Endothelial cell (in vitro differentiated cells): Measurements from ENCODE around the gene MCAT. TPM values are rescaled to one million over a fixed set of nuclear protein-coding genes. Genes with fewer than 3 reads are reported as not detected.

ENCODE experiments used
- DNase-seq: peaks from one replicate; pipeline ENCODE4 v3.0.0; 2021; ENCODE audit warnings: low spot score
- H3K27ac Mint-ChIP-seq: one replicate; pipeline ENCODE4 v1.8.0; 2021; ENCODE audit warnings: mixed read lengths, inconsistent platforms; ENCODE audit not compliant: unreplicated experiment
- H3K27me3 Mint-ChIP-seq: one replicate; pipeline ENCODE4 v1.8.0; 2021; ENCODE audit warnings: mild to moderate bottlenecking, moderate library complexity, mixed read lengths, inconsistent platforms; ENCODE audit not compliant: unreplicated experiment
- H3K36me3 Mint-ChIP-seq: one replicate; pipeline ENCODE4 v1.8.0; 2021; ENCODE audit warnings: mild to moderate bottlenecking, low read depth, mixed read lengths, inconsistent platforms; ENCODE audit not compliant: unreplicated experiment
- H3K4me1 Mint-ChIP-seq: one replicate; pipeline ENCODE4 v1.8.0; 2021; ENCODE audit warnings: mild to moderate bottlenecking, mixed read lengths, inconsistent platforms; ENCODE audit not compliant: unreplicated experiment
- H3K4me3 Mint-ChIP-seq: one replicate; pipeline ENCODE4 v1.8.0; 2021; ENCODE audit warnings: mild to moderate bottlenecking, mixed read lengths, inconsistent platforms; ENCODE audit not compliant: unreplicated experiment
- H3K9me3 Mint-ChIP-seq: one replicate; pipeline ENCODE4 v1.8.0; 2021; ENCODE audit warnings: mixed read lengths, inconsistent platforms; ENCODE audit not compliant: unreplicated experiment
- total RNA-seq: library from RNA; stranded (reverse); fragmentation: NEBNext Ultra II Directional; extraction: Animal tissue kit (Norgen Biotek cat#: 25700); gene quantifications from one replicate; pipeline ENCODE4 v1.2.1, GENCODE V29; 2021; ENCODE audit not compliant: unreplicated experiment
- TF ChIP-seq, protein P1 (sequence below): fragments of 200-600 bp; sonication (generic); IDR thresholded peaks from one replicate; pipeline ENCODE4 v1.5.0; 2021; ENCODE audit warnings: antibody characterized with exemption; ENCODE audit not compliant: unreplicated experiment

MCAT gene
- total RNA-seq, 1 donor from 2014 or later = 10.3 TPM

DNA sequence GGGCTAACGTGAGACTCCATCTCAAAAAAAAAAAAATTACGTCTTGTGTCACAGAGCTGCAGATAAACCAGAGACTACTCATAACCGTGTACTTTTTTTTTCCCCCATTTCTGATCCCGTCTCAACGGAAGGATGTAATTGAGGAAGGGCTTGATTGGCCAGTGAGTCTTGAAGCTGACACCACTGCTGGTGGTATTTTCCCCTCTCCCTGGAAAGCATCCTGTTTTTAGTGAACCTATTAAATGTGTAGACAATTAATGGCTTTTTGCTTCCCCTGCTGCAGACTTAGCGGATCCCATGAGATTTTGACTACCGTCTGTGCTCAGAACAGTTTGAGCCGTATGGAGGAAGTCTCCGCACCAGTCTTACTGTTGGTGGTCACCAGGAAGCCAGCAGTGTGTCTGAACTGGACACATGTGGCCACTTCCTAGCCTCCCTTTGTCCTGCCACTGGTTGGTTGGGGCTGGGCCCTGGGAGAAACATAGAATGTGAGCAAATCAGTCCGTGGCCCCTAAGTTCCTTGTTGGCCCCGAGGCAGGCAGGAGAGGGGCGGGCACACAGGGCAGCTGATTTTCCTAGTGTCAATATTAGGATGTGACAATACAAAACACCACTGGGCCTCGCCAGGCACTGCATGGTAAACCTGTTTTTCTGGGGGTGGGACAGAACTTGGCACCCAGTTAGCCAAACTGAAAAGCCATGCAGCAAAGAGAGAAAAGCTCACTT, 29.5 kb downstream of the MCAT start:
- no peak overlapping the region for H3K27ac Mint-ChIP-seq
- no peak for DNase-seq
- no peaks in the 10 kb centered on the region for H3K9me3 Mint-ChIP-seq
- H3K4me1 Mint-ChIP-seq = peaks cover 11% of the 10 kb centered on the region
- TF ChIP-seq, protein P1, sequence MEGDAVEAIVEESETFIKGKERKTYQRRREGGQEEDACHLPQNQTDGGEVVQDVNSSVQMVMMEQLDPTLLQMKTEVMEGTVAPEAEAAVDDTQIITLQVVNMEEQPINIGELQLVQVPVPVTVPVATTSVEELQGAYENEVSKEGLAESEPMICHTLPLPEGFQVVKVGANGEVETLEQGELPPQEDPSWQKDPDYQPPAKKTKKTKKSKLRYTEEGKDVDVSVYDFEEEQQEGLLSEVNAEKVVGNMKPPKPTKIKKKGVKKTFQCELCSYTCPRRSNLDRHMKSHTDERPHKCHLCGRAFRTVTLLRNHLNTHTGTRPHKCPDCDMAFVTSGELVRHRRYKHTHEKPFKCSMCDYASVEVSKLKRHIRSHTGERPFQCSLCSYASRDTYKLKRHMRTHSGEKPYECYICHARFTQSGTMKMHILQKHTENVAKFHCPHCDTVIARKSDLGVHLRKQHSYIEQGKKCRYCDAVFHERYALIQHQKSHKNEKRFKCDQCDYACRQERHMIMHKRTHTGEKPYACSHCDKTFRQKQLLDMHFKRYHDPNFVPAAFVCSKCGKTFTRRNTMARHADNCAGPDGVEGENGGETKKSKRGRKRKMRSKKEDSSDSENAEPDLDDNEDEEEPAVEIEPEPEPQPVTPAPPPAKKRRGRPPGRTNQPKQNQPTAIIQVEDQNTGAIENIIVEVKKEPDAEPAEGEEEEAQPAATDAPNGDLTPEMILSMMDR = no peak
- H3K36me3 Mint-ChIP-seq = no peaks in the 10 kb centered on the region
- H3K4me3 Mint-ChIP-seq = no peak overlapping the region
- H3K27me3 Mint-ChIP-seq = peaks cover 12% of the 10 kb centered on the region

- H3K4me3 Mint-ChIP-seq = peak overlapping the region; percentile 34
- TF ChIP-seq, protein P1 = no peak
- no peaks in the 10 kb centered on the region for H3K9me3 Mint-ChIP-seq
- H3K4me1 Mint-ChIP-seq = peaks cover 11% of the 10 kb centered on the region
- H3K36me3 Mint-ChIP-seq = no peaks in the 10 kb centered on the region
- H3K27ac Mint-ChIP-seq = no peak overlapping the region
- H3K27me3 Mint-ChIP-seq = peaks cover 15% of the 10 kb centered on the region
- no peak for DNase-seq
These were observed 32.1 kb downstream of the MCAT start for GRCh38 chr22:43110927-43111623.

DNA sequence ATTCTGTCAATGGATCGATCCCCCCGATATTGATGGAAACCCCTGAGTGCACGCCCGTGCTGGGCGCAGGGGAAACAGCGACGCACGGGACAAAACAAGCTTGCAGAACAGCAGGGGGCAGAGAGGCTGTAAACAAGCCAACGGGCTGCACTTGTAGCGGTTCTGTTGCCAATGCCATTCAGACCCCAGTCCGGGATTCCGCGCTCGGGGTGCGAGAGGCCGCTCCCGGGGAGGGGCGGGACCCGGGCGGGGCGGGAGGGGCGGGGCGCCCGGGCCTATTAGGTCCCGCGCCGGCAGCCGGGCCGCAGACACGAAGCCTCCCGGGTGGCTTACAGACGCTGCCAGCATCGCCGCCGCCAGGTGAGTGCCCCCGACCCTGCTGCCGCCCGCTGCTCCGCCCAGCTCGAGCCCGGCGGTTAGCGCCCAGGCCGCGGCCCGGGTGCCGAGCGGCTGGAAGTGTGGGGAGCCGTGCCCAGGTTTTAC, 32.7 kb downstream of the MCAT start, which contains the start of gene BIK:
Gene BIK (plus strand): TSS at position 307 of the 483 bp plus-strand sequence. CDS start 13,273 bp downstream, outside the sequence.
- no peaks in the 10 kb centered on the region for H3K36me3 Mint-ChIP-seq
- DNase-seq = peak; percentile 50
- no peak within 1 kb of the TSS for H3K27ac Mint-ChIP-seq
- no peaks in the 10 kb centered on the region for H3K9me3 Mint-ChIP-seq
- peak within 1 kb of the TSS; percentile 85 for H3K4me3 Mint-ChIP-seq
- TF ChIP-seq, protein P1 = no peak
- H3K4me1 Mint-ChIP-seq = peaks cover 11% of the 10 kb centered on the region
- H3K27me3 Mint-ChIP-seq = peaks cover 15% of the 10 kb centered on the region

DNA sequence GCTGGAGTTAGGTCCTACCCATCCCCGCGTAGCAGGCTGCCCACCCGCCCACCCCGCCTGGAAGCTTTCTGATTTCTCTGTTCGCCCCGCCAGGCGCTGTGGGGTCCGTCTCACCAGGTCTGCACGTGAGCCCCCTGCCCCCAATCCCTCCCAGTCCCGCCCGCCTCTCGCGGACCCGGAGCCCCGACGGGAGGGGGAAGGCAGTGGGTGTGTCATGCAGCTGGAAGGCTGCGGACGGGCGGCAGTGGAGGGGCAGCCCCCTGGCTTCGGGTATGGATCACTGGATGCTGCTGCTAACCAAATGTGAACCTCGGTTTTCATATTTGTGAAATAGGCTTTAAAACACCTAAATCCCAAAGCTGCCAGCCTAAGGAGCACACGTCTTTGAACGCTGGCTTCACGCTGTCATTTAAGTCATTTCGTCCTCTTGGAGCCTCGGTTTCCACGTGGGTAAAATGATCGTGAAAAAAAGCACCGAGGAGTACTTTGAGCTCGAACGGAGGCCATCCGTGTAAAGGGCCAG, 33.2 kb downstream of the MCAT start:
- peak; percentile 18 for DNase-seq
- H3K9me3 Mint-ChIP-seq = no peaks in the 10 kb centered on the region
- peaks cover 15% of the 10 kb centered on the region for H3K27me3 Mint-ChIP-seq
- peak overlapping the region; percentile 85 for H3K4me3 Mint-ChIP-seq
- no peak overlapping the region for H3K27ac Mint-ChIP-seq
- H3K36me3 Mint-ChIP-seq = no peaks in the 10 kb centered on the region
- peaks cover 12% of the 10 kb centered on the region for H3K4me1 Mint-ChIP-seq
- TF ChIP-seq, protein P1 = no peak
